H9 (cell line): ENCODE data around the gene UBL4A. TPM values are rescaled to one million over a fixed set of nuclear protein-coding genes. Genes with fewer than 3 reads are reported as not detected.

Source experiments
- DNase-seq: peaks from one replicate; pipeline ENCODE4 v3.0.0-alpha.2; 2017
- H2AFZ ChIP-seq: one replicate; pipeline ENCODE4 v1.6.1; 2013; ENCODE audit warnings: mild to moderate bottlenecking, low read length, control low read depth, moderate library complexity
- H2AK5ac ChIP-seq: 2 replicates; pipeline ENCODE4 v1.6.1; 2013; ENCODE audit warnings: low read length, control low read depth, mixed read lengths; ENCODE audit not compliant: insufficient read length
- H2BK120ac ChIP-seq: one replicate; pipeline ENCODE4 v1.6.1; 2013; ENCODE audit warnings: low read depth, mild to moderate bottlenecking, low read length, control low read depth, inconsistent platforms; ENCODE audit not compliant: poor library complexity, severe bottlenecking
- H2BK12ac ChIP-seq: 2 replicates; pipeline ENCODE4 v1.6.1; 2013; ENCODE audit warnings: low read length, control low read depth, mixed read lengths, low read depth; ENCODE audit not compliant: insufficient read length
- H2BK15ac ChIP-seq: 2 replicates; pipeline ENCODE4 v1.6.1; 2013; ENCODE audit warnings: low read depth, low read length, control low read depth
- H2BK20ac ChIP-seq: one replicate; pipeline ENCODE4 v1.6.1; 2013; ENCODE audit warnings: low read depth, mild to moderate bottlenecking, low read length, control low read depth, inconsistent platforms; ENCODE audit not compliant: poor library complexity, severe bottlenecking
- H2BK5ac ChIP-seq: 2 replicates; pipeline ENCODE4 v1.6.1; 2013; ENCODE audit warnings: low read length, control low read depth, mixed read lengths; ENCODE audit not compliant: insufficient read length
- H3K14ac ChIP-seq: 2 replicates; pipeline ENCODE4 v1.6.1; 2013; ENCODE audit warnings: low read length, control low read depth; ENCODE audit not compliant: insufficient read depth
- H3K18ac ChIP-seq: 2 replicates; pipeline ENCODE4 v1.6.1; 2013; ENCODE audit warnings: low read depth, mild to moderate bottlenecking, mixed read lengths, low read length, control low read depth; ENCODE audit not compliant: insufficient read length
- H3K23ac ChIP-seq: 2 replicates; pipeline ENCODE4 v1.6.1; 2013; ENCODE audit warnings: low read length, control low read depth, mixed read lengths, low read depth; ENCODE audit not compliant: insufficient read length
- H3K23me2 ChIP-seq: 2 replicates; pipeline ENCODE4 v1.6.1; 2013; ENCODE audit warnings: low read depth, mild to moderate bottlenecking, mixed read lengths, low read length, control low read depth; ENCODE audit not compliant: insufficient read length, poor library complexity, severe bottlenecking
- H3K27ac ChIP-seq: 2 replicates; pipeline ENCODE4 v1.5.1; 2013; ENCODE audit warnings: low read length, control low read depth, mixed read lengths, low read depth; ENCODE audit not compliant: insufficient read length
- H3K27me3 ChIP-seq: 2 replicates; pipeline ENCODE4 v1.6.1; 2013; ENCODE audit warnings: low read length, control low read depth, inconsistent platforms; ENCODE audit not compliant: insufficient read depth
- H3K4ac ChIP-seq: 2 replicates; pipeline ENCODE4 v1.6.1; 2013; ENCODE audit warnings: low read depth, mild to moderate bottlenecking, control low read depth, inconsistent platforms, low read length, moderate library complexity
- H3K4me1 ChIP-seq: 2 replicates; pipeline ENCODE4 v1.6.1; 2013; ENCODE audit warnings: low read length, control low read depth, inconsistent platforms; ENCODE audit not compliant: insufficient read depth
- H3K4me2 ChIP-seq: 2 replicates; pipeline ENCODE4 v1.6.1; 2013; ENCODE audit warnings: low read length, control low read depth, mixed read lengths; ENCODE audit not compliant: insufficient read length, insufficient read depth
- H3K56ac ChIP-seq: 2 replicates; pipeline ENCODE4 v1.6.1; 2013; ENCODE audit warnings: low read depth, mild to moderate bottlenecking, mixed read lengths, low read length, control low read depth; ENCODE audit not compliant: insufficient read length
- H3K79me1 ChIP-seq: 2 replicates; pipeline ENCODE4 v1.6.1; 2013; ENCODE audit warnings: low read depth, mild to moderate bottlenecking, moderate library complexity, low read length, control low read depth, inconsistent platforms; ENCODE audit not compliant: insufficient read depth, poor library complexity, severe bottlenecking
- H3K79me2 ChIP-seq: 2 replicates; pipeline ENCODE4 v1.6.1; 2013; ENCODE audit warnings: low read length, control low read depth, inconsistent platforms; ENCODE audit not compliant: insufficient read depth
- H3K9ac ChIP-seq: 2 replicates; pipeline ENCODE4 v1.6.1; 2013; ENCODE audit warnings: low read length, control low read depth, mixed read lengths; ENCODE audit not compliant: insufficient read length; ENCODE audit errors: extremely low read depth
- H3K9me3 ChIP-seq: one replicate; pipeline ENCODE4 v1.6.1; 2013; ENCODE audit warnings: low read depth, low read length, inconsistent platforms; ENCODE audit not compliant: control insufficient read depth
- H3T11ph ChIP-seq: one replicate; pipeline ENCODE4 v1.6.1; 2013; ENCODE audit warnings: mild to moderate bottlenecking, low read length, control low read depth, inconsistent platforms
- H4K20me1 ChIP-seq: one replicate; pipeline ENCODE4 v1.6.1; 2013; ENCODE audit not compliant: control insufficient read depth, insufficient read length, insufficient read depth
- H4K5ac ChIP-seq: 2 replicates; pipeline ENCODE4 v1.6.1; 2013; ENCODE audit warnings: low read depth, mild to moderate bottlenecking, mixed read lengths, low read length, control low read depth; ENCODE audit not compliant: insufficient read length
- H4K8ac ChIP-seq: replicated peaks from 2 replicates; pipeline ENCODE4 v1.6.1; 2013; ENCODE audit warnings: low read length, control low read depth, mixed read lengths, low read depth; ENCODE audit not compliant: insufficient read length
- H4K91ac ChIP-seq: 2 replicates; pipeline ENCODE4 v1.6.1; 2013; ENCODE audit warnings: low read depth, mild to moderate bottlenecking, moderate library complexity, mixed read lengths, low read length, control low read depth; ENCODE audit not compliant: insufficient read length
- H3K27ac Mint-ChIP-seq, 3 experiments: 2 replicates in 2 of 3; 3 replicates in 1 of 3; pipeline ENCODE4 v1.8.0; 2020 to 2021; ENCODE audit warnings: mixed read lengths in 3 of 3, mild to moderate bottlenecking in 1 of 3, moderate library complexity in 1 of 3
- H3K27me3 Mint-ChIP-seq: 2 replicates; pipeline ENCODE4 v1.8.0; 2021; ENCODE audit warnings: low read depth, mild to moderate bottlenecking, moderate library complexity, mixed read lengths
- H3K36me3 Mint-ChIP-seq, 3 experiments: 2 replicates in 2 of 3; 3 replicates in 1 of 3; pipeline ENCODE4 v1.8.0; 2020 to 2021; ENCODE audit warnings: low read depth in 3 of 3, mixed read lengths in 3 of 3; ENCODE audit not compliant: insufficient read depth in 1 of 3
- H3K4me1 Mint-ChIP-seq, 2 experiments: 2 replicates each; pipeline ENCODE4 v1.8.0; 2020; ENCODE audit warnings: mixed read lengths in 2 of 2
- H3K4me3 Mint-ChIP-seq, 2 experiments: 2 replicates in 1 of 2; 3 replicates in 1 of 2; pipeline ENCODE4 v1.8.0; 2020 to 2021; ENCODE audit warnings: mild to moderate bottlenecking in 2 of 2, mixed read lengths in 2 of 2, moderate library complexity in 1 of 2
- H3K9me3 Mint-ChIP-seq, 2 experiments: 2 replicates in 1 of 2; 3 replicates in 1 of 2; pipeline ENCODE4 v1.8.0; 2020; ENCODE audit warnings: mild to moderate bottlenecking in 2 of 2, mixed read lengths in 2 of 2, moderate library complexity in 1 of 2
- WGBS: extraction: QIAGEN DNeasy Blood & Tissue Kit; methylation state at CpG from one replicate; pipeline ENCODE4 v1.1.7; 2013; ENCODE audit warnings: missing lambda C conversion rate, low lambda C conversion rate, mixed read lengths; ENCODE audit not compliant: insufficient read length; ENCODE audit errors: extremely low coverage; 5-methylcytosine and 5-hydroxymethylcytosine counted together
- total RNA-seq: library from RNA; stranded (reverse); gene quantifications from 2 replicates; pipeline ENCODE4 v1.2.1, GENCODE V29; 2021
- TF ChIP-seq, protein P1 (sequence below): fragments of 200-600 bp; sonication (generic); conservative IDR thresholded peaks from 3 replicates; pipeline ENCODE4 v1.8.0; 2021; ENCODE audit warnings: antibody characterized with exemption, mild to moderate bottlenecking

UBL4A gene
- total RNA-seq, 1 experiment from 2014 or later = 30.9 TPM

DNA sequence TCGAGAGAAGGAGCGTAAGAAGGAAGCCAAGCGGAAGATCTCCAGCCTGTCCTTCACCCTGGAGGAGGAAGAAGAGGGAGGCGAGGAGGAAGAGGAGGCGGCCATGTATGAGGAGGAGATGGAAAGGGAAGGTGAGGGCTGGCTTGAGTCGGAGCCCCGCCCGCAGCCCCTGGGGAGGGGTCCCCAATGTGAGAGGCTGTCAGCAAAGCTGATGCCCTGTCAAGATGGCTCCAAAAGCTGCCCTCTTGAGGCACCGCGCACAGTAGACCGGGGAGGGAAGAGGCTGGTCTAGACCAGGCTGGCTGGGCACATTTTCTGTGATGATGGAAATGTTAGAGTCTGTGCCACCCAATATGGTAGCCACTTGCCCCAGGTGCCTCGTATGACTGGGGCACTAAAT is 40.0 kb downstream of the UBL4A start:
- Histone ChIP-seq H3K14ac (no peak overlapping the region), H2BK120ac (no peak overlapping the region), H3K4ac (no peak overlapping the region), H3K4me1 (no peaks in the 10 kb centered on the region), H2BK20ac (no peak overlapping the region), H3K9me3 (peaks cover 36% of the 10 kb centered on the region), H3K79me2 (no peaks in the 10 kb centered on the region), H3K4me2 (no peak overlapping the region), H4K5ac (no peak overlapping the region), H3K27me3 (no peaks in the 10 kb centered on the region), H2BK12ac (no peak overlapping the region), H3K27ac (no peak overlapping the region), H2AFZ (no peak overlapping the region), H2BK15ac (no peak overlapping the region), H3K23ac (no peak overlapping the region), H2AK5ac (no peak overlapping the region), H3K18ac (no peak overlapping the region), H4K20me1 (no peaks in the 10 kb centered on the region), H3K23me2 (peaks cover 2% of the 10 kb centered on the region), H3T11ph (no peak overlapping the region), H3K79me1 (no peaks in the 10 kb centered on the region), H2BK5ac (no peak overlapping the region), H3K56ac (no peak overlapping the region), H3K9ac (no peak overlapping the region), H4K8ac (no peak overlapping the region), H4K91ac (no peak overlapping the region)
- WGBS = no CpG with 5 or more reads among the region's 12 CpGs
- H3K9me3 Mint-ChIP-seq = peaks cover 59 to 80% of the 10 kb centered on the region in 2 experiments
- TF ChIP-seq, protein P1, sequence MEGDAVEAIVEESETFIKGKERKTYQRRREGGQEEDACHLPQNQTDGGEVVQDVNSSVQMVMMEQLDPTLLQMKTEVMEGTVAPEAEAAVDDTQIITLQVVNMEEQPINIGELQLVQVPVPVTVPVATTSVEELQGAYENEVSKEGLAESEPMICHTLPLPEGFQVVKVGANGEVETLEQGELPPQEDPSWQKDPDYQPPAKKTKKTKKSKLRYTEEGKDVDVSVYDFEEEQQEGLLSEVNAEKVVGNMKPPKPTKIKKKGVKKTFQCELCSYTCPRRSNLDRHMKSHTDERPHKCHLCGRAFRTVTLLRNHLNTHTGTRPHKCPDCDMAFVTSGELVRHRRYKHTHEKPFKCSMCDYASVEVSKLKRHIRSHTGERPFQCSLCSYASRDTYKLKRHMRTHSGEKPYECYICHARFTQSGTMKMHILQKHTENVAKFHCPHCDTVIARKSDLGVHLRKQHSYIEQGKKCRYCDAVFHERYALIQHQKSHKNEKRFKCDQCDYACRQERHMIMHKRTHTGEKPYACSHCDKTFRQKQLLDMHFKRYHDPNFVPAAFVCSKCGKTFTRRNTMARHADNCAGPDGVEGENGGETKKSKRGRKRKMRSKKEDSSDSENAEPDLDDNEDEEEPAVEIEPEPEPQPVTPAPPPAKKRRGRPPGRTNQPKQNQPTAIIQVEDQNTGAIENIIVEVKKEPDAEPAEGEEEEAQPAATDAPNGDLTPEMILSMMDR = no peak
- H3K4me1 Mint-ChIP-seq = peaks cover 3 to 5% of the 10 kb centered on the region in 2 experiments; a peak in 2 of 4 replicates
- H3K36me3 Mint-ChIP-seq = peaks cover 33 to 65% (median 54%) of the 10 kb centered on the region in 3 experiments
- H3K27ac Mint-ChIP-seq = no peak overlapping the region
- no peak overlapping the region for H3K4me3 Mint-ChIP-seq
- H3K27me3 Mint-ChIP-seq = no peaks in the 10 kb centered on the region; the same call in none of the 2 replicates
- DNase-seq = no peak
